GM23338 (cell line): ENCODE measurements around the gene GALNT1. TPM values are rescaled to one million over a fixed set of nuclear protein-coding genes. Genes with fewer than 3 reads are reported as not detected.

Source experiments
- ATAC-seq: fragments of 200-7000 bp; cut with Tn5 transposase; 3 replicates; pipeline ENCODE4 v1.9.1; 2020
- DNase-seq: peaks from one replicate; pipeline ENCODE4 v3.0.0-alpha.2; 2015; ENCODE audit warnings: low spot score
- H2AFZ ChIP-seq: fragments of 200-600 bp; sonication (generic); 2 replicates; pipeline ENCODE4 v1.8.0; 2016; ENCODE audit warnings: antibody characterized with exemption, mild to moderate bottlenecking, moderate library complexity
- H3F3A ChIP-seq: fragments of 200-600 bp; sonication (generic); replicated peaks from 2 replicates; pipeline ENCODE4 v1.8.0; 2017; ENCODE audit warnings: antibody characterized with exemption, mixed run types, low read depth
- H3K27ac ChIP-seq: fragments of 200-600 bp; sonication (generic); 2 replicates; pipeline ENCODE4 v1.6.1; 2016; ENCODE audit warnings: low read depth
- H3K27me3 ChIP-seq: fragments of 200-600 bp; sonication (generic); 2 replicates; pipeline ENCODE4 v1.8.0; 2016; ENCODE audit warnings: mild to moderate bottlenecking, mixed run types, moderate library complexity; ENCODE audit not compliant: insufficient read depth
- H3K36me3 ChIP-seq: fragments of 200-600 bp; sonication (generic); 2 replicates; pipeline ENCODE4 v1.8.0; 2016; ENCODE audit warnings: mild to moderate bottlenecking; ENCODE audit not compliant: insufficient read depth
- H3K4me1 ChIP-seq: fragments of 200-600 bp; sonication (generic); 2 replicates; pipeline ENCODE4 v1.8.0; 2016; ENCODE audit warnings: mild to moderate bottlenecking, moderate library complexity; ENCODE audit not compliant: insufficient read depth
- H3K4me2 ChIP-seq: fragments of 200-600 bp; sonication (generic); 2 replicates; pipeline ENCODE4 v1.7.1; 2017; ENCODE audit warnings: mixed run types
- H3K4me3 ChIP-seq: fragments of 200-600 bp; sonication (generic); 2 replicates; pipeline ENCODE4 v1.6.1; 2016; ENCODE audit warnings: mixed run types
- H3K79me2 ChIP-seq: fragments of 200-600 bp; sonication (generic); replicated peaks from 2 replicates; pipeline ENCODE4 v1.8.0; 2017; ENCODE audit warnings: mild to moderate bottlenecking; ENCODE audit not compliant: insufficient read depth
- H3K9me2 ChIP-seq: fragments of 200-600 bp; sonication (generic); 2 replicates; pipeline ENCODE4 v1.8.0; 2017; ENCODE audit not compliant: insufficient read depth
- H4K20me1 ChIP-seq: fragments of 200-600 bp; sonication (generic); replicated peaks from 2 replicates; pipeline ENCODE4 v1.8.0; 2017; ENCODE audit warnings: mild to moderate bottlenecking; ENCODE audit not compliant: insufficient read depth
- H3K27ac Mint-ChIP-seq: 2 replicates; pipeline ENCODE4 v1.8.0; 2020; ENCODE audit warnings: inconsistent platforms, mild to moderate bottlenecking, moderate library complexity, mixed read lengths
- H3K27me3 Mint-ChIP-seq: 3 replicates; pipeline ENCODE4 v1.8.0; 2022; ENCODE audit warnings: low read depth, mild to moderate bottlenecking, moderate library complexity, mixed read lengths, inconsistent platforms; ENCODE audit not compliant: insufficient read depth, poor library complexity
- H3K36me3 Mint-ChIP-seq: 3 replicates; pipeline ENCODE4 v1.8.0; 2021; ENCODE audit warnings: low read depth, mild to moderate bottlenecking, inconsistent platforms, moderate library complexity, mixed read lengths
- H3K4me1 Mint-ChIP-seq: 3 replicates; pipeline ENCODE4 v1.8.0; 2020; ENCODE audit warnings: mild to moderate bottlenecking, inconsistent platforms, mixed read lengths
- H3K4me3 Mint-ChIP-seq: 3 replicates; pipeline ENCODE4 v1.8.0; 2021; ENCODE audit warnings: moderate library complexity, mild to moderate bottlenecking, inconsistent platforms, mixed read lengths
- H3K9me3 Mint-ChIP-seq: 3 replicates; pipeline ENCODE4 v1.8.0; 2020; ENCODE audit warnings: moderate library complexity, mild to moderate bottlenecking, inconsistent platforms, mixed read lengths
- CREB1 ChIP-seq: fragments of 250-450 bp; sonication (Bioruptor Pico); IDR thresholded peaks from 2 replicates; pipeline ENCODE4 v1.5.0; 2020; ENCODE audit warnings: low read depth, mild to moderate bottlenecking, moderate library complexity
- EZH2 ChIP-seq: fragments of 200-600 bp; sonication (generic); IDR thresholded peaks from one replicate; pipeline ENCODE4 v1.8.0; 2017; ENCODE audit warnings: antibody characterized with exemption, mild to moderate bottlenecking, low read depth; ENCODE audit not compliant: unreplicated experiment
- EZH2phosphoT487 ChIP-seq: fragments of 200-600 bp; sonication (generic); IDR thresholded peaks from one replicate; pipeline ENCODE4 v1.8.1; 2018; ENCODE audit warnings: antibody characterized with exemption; ENCODE audit not compliant: unreplicated experiment
- JUNB ChIP-seq: IDR thresholded peaks from one replicate; pipeline ENCODE4 v1.6.1; 2016; ENCODE audit warnings: antibody characterized with exemption; ENCODE audit not compliant: unreplicated experiment
- NANOG ChIP-seq: IDR thresholded peaks from 2 replicates; pipeline ENCODE4 v1.6.1; 2016; ENCODE audit warnings: antibody characterized with exemption, borderline replicate concordance
- POLR2AphosphoS5 ChIP-seq: IDR thresholded peaks from 2 replicates; pipeline ENCODE4 v1.6.1; 2016; ENCODE audit warnings: antibody characterized with exemption, low read depth
- STAT1 ChIP-seq: IDR thresholded peaks from one replicate; pipeline ENCODE4 v1.6.1; 2016; ENCODE audit warnings: antibody characterized with exemption; ENCODE audit not compliant: unreplicated experiment
- ZNF114 ChIP-seq: fragments of 250-450 bp; sonication (Bioruptor Pico); IDR thresholded peaks from 2 replicates; pipeline ENCODE4 v1.5.0; 2020; ENCODE audit warnings: mild to moderate bottlenecking, moderate library complexity
- ZNF331 ChIP-seq: fragments of 250-450 bp; sonication (Bioruptor Pico); IDR thresholded peaks from 2 replicates; pipeline ENCODE4 v1.5.0; 2020; ENCODE audit warnings: low read depth, mild to moderate bottlenecking, moderate library complexity
- polyA plus RNA-seq: library from polyadenylated mRNA; unstranded; fragments of >200 nt; fragmentation: Nextera tagmentation; extraction: Ambion mirVana; gene quantifications from 2 replicates; pipeline ENCODE4 v1.2.1, GENCODE V29; 2016
- total RNA-seq: library from RNA; depleted of rRNA; stranded (reverse); fragments of >200 nt; shearing (Covaris generic); gene quantifications from 2 replicates; pipeline ENCODE4 v1.2.3, GENCODE V29; 2014
- TF ChIP-seq, protein P1 (sequence below), 2 experiments: fragments of 200-600 bp in 1 of 2; sonication (generic) in 1 of 2; conservative IDR thresholded peaks; 2 replicates each; pipeline versions ENCODE4 v1.5.1 to v1.6.1; 2016 to 2017; ENCODE audit warnings: antibody characterized with exemption in 2 of 2, low read depth in 2 of 2, mild to moderate bottlenecking in 2 of 2, moderate library complexity in 1 of 2
- TF ChIP-seq, protein P2 (sequence below): IDR thresholded peaks from 2 replicates; pipeline ENCODE4 v1.6.1; 2016; ENCODE audit warnings: antibody characterized with exemption
- TF ChIP-seq, protein P3 (sequence below): fragments of 250-450 bp; sonication (Bioruptor Pico); IDR thresholded peaks from 2 replicates; pipeline ENCODE4 v1.5.0; 2020; ENCODE audit warnings: mild to moderate bottlenecking, moderate library complexity
- TF ChIP-seq, protein P4 (sequence below): IDR thresholded peaks from one replicate; pipeline ENCODE4 v1.6.1; 2018; ENCODE audit warnings: antibody characterized with exemption; ENCODE audit not compliant: unreplicated experiment

Gene GALNT1
- total and polyA plus RNA-seq, 2 experiments from 2014 or later, result 37.4 to 60.8 TPM

DNA sequence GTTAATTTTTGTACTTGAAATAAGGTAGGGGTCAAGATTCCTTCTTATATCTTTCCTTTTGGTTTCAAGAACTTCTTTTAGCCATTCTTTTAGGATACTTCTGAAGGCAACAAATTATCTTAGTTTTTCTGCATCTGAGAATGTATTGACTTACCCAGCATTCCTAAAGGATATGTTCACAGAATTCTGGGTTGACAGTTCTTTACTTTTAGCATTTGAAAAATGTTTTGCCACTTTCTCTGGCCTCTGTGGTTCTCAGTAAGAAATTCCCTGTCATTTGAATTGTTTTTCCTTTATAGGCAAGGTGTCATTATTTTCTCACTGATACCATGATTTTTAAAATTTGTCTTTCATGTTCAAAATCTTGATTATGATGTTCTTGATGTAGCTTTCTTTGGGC is 162.4 kb downstream of the GALNT1 start:
- no peaks in the 10 kb centered on the region for H3K27me3 ChIP-seq
- no peak overlapping the region for H3K4me3 ChIP-seq
- no peaks in the 10 kb centered on the region for H3F3A ChIP-seq
- no peak overlapping the region for H3K4me2 ChIP-seq
- Mint-ChIP-seq H3K4me1 (peaks cover 13% of the 10 kb centered on the region), H3K36me3 (peaks cover 5% of the 10 kb centered on the region; the same call in 2 of the 3 replicates), H3K9me3 (peaks cover 7% of the 10 kb centered on the region; the same call in 1 of the 3 replicates), H3K4me3 (no peak overlapping the region), H3K27me3 (peaks cover 8% of the 10 kb centered on the region), H3K27ac (no peak overlapping the region)
- H4K20me1 ChIP-seq, result no peaks in the 10 kb centered on the region
- H3K9me2 ChIP-seq, result no peaks in the 10 kb centered on the region
- TF ChIP-seq STAT1 (no peak), CREB1 (CRISPR knock-in tag) (no peak), NANOG (no peak), ZNF114 (no peak), EZH2phosphoT487 (no peak), JUNB (no peak), POLR2AphosphoS5 (no peak), ZNF331 (CRISPR knock-in tag) (no peak), EZH2 (no peak)
- TF ChIP-seq, protein P1, sequence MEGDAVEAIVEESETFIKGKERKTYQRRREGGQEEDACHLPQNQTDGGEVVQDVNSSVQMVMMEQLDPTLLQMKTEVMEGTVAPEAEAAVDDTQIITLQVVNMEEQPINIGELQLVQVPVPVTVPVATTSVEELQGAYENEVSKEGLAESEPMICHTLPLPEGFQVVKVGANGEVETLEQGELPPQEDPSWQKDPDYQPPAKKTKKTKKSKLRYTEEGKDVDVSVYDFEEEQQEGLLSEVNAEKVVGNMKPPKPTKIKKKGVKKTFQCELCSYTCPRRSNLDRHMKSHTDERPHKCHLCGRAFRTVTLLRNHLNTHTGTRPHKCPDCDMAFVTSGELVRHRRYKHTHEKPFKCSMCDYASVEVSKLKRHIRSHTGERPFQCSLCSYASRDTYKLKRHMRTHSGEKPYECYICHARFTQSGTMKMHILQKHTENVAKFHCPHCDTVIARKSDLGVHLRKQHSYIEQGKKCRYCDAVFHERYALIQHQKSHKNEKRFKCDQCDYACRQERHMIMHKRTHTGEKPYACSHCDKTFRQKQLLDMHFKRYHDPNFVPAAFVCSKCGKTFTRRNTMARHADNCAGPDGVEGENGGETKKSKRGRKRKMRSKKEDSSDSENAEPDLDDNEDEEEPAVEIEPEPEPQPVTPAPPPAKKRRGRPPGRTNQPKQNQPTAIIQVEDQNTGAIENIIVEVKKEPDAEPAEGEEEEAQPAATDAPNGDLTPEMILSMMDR (conservative IDR thresholded peaks at IDR 0.05; ENCODE audit: low read depth in 2 of 2), result no peak
- TF ChIP-seq, protein P2, sequence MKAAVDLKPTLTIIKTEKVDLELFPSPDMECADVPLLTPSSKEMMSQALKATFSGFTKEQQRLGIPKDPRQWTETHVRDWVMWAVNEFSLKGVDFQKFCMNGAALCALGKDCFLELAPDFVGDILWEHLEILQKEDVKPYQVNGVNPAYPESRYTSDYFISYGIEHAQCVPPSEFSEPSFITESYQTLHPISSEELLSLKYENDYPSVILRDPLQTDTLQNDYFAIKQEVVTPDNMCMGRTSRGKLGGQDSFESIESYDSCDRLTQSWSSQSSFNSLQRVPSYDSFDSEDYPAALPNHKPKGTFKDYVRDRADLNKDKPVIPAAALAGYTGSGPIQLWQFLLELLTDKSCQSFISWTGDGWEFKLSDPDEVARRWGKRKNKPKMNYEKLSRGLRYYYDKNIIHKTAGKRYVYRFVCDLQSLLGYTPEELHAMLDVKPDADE, result no peak
- TF ChIP-seq, protein P3, sequence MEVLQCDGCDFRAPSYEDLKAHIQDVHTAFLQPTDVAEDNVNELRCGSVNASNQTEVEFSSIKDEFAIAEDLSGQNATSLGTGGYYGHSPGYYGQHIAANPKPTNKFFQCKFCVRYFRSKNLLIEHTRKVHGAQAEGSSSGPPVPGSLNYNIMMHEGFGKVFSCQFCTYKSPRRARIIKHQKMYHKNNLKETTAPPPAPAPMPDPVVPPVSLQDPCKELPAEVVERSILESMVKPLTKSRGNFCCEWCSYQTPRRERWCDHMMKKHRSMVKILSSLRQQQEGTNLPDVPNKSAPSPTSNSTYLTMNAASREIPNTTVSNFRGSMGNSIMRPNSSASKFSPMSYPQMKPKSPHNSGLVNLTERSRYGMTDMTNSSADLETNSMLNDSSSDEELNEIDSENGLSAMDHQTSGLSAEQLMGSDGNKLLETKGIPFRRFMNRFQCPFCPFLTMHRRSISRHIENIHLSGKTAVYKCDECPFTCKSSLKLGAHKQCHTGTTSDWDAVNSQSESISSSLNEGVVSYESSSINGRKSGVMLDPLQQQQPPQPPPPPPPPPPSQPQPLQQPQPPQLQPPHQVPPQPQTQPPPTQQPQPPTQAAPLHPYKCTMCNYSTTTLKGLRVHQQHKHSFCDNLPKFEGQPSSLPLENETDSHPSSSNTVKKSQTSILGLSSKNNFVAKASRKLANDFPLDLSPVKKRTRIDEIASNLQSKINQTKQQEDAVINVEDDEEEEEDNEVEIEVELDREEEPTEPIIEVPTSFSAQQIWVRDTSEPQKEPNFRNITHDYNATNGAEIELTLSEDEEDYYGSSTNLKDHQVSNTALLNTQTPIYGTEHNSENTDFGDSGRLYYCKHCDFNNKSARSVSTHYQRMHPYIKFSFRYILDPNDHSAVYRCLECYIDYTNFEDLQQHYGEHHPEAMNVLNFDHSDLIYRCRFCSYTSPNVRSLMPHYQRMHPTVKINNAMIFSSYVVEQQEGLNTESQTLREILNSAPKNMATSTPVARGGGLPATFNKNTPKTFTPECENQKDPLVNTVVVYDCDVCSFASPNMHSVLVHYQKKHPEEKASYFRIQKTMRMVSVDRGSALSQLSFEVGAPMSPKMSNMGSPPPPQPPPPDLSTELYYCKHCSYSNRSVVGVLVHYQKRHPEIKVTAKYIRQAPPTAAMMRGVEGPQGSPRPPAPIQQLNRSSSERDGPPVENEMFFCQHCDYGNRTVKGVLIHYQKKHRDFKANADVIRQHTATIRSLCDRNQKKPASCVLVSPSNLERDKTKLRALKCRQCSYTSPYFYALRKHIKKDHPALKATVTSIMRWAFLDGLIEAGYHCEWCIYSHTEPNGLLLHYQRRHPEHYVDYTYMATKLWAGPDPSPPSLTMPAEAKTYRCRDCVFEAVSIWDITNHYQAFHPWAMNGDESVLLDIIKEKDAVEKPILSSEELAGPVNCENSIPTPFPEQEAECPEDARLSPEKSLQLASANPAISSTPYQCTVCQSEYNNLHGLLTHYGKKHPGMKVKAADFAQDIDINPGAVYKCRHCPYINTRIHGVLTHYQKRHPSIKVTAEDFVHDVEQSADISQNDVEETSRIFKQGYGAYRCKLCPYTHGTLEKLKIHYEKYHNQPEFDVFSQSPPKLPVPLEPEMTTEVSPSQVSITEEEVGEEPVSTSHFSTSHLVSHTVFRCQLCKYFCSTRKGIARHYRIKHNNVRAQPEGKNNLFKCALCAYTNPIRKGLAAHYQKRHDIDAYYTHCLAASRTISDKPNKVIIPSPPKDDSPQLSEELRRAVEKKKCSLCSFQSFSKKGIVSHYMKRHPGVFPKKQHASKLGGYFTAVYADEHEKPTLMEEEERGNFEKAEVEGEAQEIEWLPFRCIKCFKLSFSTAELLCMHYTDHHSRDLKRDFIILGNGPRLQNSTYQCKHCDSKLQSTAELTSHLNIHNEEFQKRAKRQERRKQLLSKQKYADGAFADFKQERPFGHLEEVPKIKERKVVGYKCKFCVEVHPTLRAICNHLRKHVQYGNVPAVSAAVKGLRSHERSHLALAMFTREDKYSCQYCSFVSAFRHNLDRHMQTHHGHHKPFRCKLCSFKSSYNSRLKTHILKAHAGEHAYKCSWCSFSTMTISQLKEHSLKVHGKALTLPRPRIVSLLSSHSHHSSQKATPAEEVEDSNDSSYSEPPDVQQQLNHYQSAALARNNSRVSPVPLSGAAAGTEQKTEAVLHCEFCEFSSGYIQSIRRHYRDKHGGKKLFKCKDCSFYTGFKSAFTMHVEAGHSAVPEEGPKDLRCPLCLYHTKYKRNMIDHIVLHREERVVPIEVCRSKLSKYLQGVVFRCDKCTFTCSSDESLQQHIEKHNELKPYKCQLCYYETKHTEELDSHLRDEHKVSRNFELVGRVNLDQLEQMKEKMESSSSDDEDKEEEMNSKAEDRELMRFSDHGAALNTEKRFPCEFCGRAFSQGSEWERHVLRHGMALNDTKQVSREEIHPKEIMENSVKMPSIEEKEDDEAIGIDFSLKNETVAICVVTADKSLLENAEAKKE (CRISPR knock-in tag), result no peak
- TF ChIP-seq, protein P4, sequence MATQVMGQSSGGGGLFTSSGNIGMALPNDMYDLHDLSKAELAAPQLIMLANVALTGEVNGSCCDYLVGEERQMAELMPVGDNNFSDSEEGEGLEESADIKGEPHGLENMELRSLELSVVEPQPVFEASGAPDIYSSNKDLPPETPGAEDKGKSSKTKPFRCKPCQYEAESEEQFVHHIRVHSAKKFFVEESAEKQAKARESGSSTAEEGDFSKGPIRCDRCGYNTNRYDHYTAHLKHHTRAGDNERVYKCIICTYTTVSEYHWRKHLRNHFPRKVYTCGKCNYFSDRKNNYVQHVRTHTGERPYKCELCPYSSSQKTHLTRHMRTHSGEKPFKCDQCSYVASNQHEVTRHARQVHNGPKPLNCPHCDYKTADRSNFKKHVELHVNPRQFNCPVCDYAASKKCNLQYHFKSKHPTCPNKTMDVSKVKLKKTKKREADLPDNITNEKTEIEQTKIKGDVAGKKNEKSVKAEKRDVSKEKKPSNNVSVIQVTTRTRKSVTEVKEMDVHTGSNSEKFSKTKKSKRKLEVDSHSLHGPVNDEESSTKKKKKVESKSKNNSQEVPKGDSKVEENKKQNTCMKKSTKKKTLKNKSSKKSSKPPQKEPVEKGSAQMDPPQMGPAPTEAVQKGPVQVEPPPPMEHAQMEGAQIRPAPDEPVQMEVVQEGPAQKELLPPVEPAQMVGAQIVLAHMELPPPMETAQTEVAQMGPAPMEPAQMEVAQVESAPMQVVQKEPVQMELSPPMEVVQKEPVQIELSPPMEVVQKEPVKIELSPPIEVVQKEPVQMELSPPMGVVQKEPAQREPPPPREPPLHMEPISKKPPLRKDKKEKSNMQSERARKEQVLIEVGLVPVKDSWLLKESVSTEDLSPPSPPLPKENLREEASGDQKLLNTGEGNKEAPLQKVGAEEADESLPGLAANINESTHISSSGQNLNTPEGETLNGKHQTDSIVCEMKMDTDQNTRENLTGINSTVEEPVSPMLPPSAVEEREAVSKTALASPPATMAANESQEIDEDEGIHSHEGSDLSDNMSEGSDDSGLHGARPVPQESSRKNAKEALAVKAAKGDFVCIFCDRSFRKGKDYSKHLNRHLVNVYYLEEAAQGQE, result no peak
- peaks cover 3% of the 10 kb centered on the region; the same call in 1 of the 2 replicates for H3K4me1 ChIP-seq
- H2AFZ ChIP-seq, result no peak overlapping the region
- no peaks in the 10 kb centered on the region for H3K36me3 ChIP-seq
- ATAC-seq (no peak), DNase-seq (no peak)
- no peak overlapping the region for H3K27ac ChIP-seq
- no peaks in the 10 kb centered on the region for H3K79me2 ChIP-seq
